Uterus (tissue), 2 donors: Measurements from ENCODE around the gene NPHP3.

Experiments
- POLR2A ChIP-seq, 2 donors: fragments of 450-650 bp; IDR thresholded peaks; one replicate each; pipeline ENCODE4 v1.6.1; 2016; ENCODE audit warnings: antibody characterized with exemption in 2 of 2, mild to moderate bottlenecking in 1 of 2, moderate library complexity in 1 of 2
- TF ChIP-seq, protein P1 (sequence below), 4 experiments: fragments of 200-600 bp in 2 of 4; fragments of 450-650 bp in 2 of 4; sonication (generic) in 2 of 4; IDR thresholded peaks; one replicate each; pipeline ENCODE4 v1.5.1; 2016 to 2019; ENCODE audit warnings: antibody characterized with exemption in 4 of 4, mild to moderate bottlenecking in 2 of 4, moderate library complexity in 1 of 4

DNA sequence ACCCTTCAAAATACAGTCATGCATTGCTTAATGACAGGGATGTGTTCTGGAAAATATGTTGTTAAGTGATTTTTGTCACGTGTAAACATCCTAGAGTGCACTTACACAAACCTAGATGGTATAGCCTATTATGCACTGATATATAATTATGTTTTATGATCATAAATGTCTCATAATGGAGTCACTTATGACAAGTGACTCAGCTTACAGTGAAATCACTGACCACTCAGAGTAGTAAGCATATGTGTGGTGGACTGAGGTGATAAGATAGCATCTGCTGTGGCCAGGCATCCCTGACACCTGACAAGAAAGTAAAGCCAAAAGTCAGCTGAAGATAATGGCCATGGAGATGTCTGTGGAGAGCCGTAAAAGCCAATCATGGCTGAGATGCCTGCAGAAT is 68.0 kb downstream of the NPHP3 start:
- TF ChIP-seq POLR2A (IDR thresholded peaks at IDR 0.05): no peak
- TF ChIP-seq, protein P1, sequence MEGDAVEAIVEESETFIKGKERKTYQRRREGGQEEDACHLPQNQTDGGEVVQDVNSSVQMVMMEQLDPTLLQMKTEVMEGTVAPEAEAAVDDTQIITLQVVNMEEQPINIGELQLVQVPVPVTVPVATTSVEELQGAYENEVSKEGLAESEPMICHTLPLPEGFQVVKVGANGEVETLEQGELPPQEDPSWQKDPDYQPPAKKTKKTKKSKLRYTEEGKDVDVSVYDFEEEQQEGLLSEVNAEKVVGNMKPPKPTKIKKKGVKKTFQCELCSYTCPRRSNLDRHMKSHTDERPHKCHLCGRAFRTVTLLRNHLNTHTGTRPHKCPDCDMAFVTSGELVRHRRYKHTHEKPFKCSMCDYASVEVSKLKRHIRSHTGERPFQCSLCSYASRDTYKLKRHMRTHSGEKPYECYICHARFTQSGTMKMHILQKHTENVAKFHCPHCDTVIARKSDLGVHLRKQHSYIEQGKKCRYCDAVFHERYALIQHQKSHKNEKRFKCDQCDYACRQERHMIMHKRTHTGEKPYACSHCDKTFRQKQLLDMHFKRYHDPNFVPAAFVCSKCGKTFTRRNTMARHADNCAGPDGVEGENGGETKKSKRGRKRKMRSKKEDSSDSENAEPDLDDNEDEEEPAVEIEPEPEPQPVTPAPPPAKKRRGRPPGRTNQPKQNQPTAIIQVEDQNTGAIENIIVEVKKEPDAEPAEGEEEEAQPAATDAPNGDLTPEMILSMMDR (IDR thresholded peaks at IDR 0.05): no peak
